Measurements from ENCODE around the gene TNPO2.
A peak's percentile ranks its signal among the peaks of the same experiment; 100 is the strongest.

TNPO2 gene

DNA sequence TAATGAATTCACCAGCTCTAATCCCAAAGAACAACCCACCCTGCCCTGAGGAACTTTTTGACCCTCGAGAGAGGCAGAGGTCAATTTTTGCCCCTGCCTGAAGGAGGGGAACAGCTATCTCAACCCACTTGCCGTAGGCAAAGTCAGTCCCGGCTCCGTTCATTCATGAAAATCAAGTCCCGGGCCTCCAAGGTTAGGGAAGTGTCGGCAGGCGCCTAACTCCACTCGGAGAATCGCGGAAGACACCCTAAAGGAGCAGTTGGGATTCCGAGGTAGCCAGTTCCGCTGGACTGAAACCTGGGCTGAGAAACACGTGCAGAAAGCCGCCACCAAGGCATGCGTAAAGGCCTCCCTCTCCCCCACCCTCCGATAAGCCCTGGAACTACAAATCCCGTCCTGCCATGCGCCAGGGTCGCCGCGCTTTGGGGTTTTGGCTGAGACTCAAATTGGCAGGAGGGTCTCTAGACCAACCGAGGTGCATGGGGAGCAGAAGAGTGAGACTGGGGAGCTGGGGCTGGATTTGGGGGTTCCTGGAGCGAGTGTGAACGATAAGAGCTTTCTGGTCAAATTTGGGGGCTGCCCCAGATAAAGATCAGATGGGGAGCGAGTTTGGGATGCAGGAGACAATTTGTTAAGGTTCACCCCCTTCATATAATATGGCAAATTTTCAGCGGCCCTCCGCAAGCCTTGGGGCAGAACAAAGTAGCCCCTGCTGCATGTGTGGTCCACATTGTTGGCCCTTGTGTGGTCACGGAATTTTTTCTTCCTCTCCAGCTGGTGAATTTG is at the start of gene TNPO2:
TSS of gene TNPO2 (minus strand) at position 292 of the 786 bp plus-strand sequence. CDS start 2,955 bp downstream, outside the sequence.
- DNase-seq: peak; percentile 64 to 65

DNA sequence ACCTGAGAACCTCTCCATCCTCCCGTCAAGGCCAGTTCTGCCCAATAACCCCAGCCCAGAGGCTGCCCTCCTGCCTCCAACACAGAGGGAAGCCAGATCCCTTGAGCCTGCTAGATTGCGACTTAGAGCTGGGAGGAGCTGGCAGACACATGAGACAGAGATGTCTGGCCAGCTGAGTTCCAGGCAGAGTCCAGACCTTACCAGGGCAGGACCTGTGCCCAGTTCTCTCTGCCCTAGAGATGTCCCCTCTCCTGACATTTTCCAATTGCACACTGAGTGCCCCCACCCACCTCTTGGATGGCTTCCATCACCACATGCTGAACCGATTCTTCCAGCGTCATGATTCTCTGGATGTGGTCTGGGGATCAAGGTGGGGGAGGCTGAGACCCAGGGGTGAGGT is 48.6 kb upstream of the TNPO2 start:
- DNase-seq: no peak

DNA sequence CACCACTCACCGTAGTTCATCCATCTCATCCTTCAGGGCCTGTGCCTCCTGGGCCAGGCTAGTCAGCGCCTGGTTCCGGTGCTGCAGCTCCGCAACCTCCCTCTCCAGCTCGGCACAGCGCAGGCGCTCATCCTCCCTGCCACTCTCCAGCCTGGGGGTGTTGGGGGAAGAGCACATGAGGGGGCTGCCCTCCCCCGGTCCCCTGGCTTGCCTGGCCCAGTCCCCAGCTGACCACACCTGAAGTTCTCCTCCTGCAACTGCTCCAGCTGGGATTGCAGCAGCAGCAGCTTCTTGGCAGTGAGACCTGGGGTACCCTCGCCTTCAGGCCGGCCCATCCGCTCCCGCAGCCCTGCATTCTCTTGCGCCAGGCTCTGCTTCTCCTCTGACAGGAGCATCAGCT is 47.2 kb upstream of the TNPO2 start:
- DNase-seq: no peak

DNA sequence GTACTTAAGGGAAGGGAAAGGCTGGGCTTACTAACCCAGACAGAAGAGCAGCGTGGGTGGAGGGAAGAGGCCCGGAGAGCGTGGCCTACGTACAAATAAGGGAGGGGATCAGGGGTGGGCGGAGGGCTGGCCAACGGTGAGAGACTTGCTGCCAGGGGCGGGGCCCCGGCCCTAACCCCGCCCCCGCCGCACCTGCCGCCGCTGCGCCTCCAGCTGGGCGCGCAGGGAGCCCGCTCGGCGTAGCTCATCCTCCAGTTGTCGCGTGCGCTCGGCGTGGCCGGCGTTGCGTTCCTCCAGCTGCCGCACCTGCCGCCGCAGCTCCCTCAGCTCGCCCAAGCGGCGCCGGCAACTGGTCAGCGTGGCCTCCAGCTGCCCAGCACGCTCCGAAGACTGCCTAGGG is 46.0 kb upstream of the TNPO2 start:
- DNase-seq: peak; percentile 57 to 70

DNA sequence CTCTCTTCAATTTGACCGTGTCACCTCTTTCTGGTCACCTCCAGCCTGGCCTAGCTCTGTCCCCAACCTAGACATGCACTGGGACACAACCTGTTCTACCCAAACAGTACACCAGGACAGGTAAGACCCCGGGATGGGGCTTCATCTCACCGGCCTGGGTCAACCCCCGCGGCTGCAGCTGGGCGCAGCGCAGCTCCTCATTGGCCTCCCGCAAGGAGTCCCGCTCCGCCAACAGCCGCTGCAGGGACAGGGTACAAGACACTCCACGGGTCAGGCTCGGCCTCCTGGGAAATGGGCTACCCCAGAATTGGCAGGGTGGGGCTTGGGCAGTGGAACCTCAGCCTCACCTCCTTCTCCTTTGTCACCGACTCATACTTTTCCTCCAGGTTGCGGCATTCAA is 43.9 kb upstream of the TNPO2 start:
- DNase-seq: no peak

DNA sequence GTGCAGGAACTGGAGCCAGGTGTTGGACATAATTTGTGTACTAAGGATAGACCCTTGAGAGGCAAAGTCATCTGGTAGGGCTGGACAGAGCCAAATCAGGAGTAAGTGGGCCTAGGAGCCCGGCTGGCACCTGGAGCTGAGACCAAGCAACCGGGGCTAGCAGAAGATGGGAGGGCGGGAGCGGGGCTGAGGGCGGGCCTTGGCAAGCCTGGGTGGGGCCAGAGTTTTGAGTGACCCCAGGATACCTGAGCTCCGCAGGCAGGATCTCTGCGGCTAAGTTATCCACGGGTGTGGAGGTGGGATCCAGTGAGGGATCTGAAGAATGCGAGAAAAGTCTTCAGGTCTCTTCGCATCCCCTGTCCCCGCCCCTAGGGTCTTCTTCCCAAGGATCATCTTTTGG is 43.4 kb upstream of the TNPO2 start:
- DNase-seq: no peak

DNA sequence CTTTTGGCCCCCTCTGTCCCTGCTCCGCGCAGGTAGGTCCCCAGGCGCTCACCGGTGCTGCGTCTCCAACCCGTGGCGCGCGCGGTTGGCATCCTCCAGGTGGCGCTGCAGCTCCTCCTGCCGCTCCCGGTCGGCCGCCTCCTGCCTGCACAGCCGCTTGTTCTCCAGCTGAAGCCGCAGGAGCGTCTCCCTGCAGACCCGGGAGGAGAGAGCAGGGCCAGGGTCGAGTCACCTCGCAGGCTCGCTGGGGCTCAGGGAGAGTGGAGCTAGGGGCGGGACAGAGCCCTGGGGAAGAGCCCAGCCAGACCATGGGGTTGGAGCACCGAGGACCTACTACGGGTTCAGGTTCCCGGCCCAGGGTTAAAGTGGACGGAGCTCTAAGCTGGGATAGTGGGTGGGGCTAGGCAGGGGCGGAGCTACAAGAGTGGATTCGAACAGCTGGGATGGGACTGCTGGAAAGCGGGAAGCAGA is 42.4 kb upstream of the TNPO2 start:
- no peak for DNase-seq

DNA sequence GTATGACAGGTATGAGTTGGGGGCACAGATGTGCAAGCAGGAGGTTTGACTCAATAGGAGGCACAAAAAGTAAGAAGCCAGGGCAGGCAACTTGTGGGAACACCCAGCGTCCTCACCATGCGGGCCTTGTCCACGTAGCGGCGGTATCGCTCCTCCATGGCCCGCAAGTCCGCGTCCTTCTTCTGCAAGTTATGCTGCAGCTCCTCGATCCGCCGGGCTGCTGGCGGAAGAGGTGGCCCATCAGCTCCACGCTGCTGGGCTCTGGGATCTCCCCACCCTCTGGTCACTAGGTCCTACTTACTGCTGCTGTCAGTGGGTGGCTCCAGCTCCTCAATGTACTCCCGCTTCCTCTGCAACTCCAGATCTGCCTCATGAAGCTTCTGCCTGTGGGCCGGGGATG is 41.0 kb upstream of the TNPO2 start:
- no peak for DNase-seq

DNA sequence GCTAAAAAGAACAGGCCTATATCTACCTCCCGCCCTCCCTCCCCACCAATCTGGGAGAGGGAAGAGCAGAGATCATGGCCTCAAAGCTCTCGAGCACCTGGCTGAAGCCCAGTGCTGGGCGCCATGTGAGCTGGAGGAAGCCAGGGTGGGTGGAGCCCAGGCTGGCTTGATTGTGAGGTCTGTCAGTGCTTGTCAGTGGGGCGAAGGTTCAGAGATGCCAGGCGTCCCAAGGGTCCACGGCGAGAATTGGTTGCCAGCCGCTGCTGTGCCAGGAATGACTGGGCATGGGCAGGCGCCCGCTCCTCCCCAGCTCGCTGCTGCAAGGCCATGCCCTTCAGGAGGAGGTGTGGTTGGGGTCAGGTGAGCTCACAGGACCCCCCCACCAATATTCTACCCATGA is 39.4 kb upstream of the TNPO2 start:
- DNase-seq: no peak

DNA sequence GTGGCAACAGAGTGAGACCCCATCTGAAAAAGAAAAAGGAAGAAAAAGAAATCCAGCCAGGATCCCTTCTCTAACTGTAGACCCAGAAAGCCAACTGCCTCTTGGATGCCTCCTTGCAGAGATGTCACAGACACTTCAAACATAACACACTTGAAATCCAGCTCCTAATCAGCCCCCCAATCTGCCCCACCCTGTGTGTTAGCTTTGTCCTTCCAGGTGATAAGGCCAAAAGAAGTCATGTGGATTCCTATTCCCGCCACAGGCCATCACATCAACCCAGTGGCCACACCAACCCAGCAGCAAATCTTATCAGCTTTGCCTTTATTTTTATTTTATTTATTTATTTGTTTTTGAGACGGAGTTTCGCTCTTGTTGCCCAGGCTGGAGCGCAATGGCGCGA is 36.0 kb upstream of the TNPO2 start:
- no peak for DNase-seq

DNA sequence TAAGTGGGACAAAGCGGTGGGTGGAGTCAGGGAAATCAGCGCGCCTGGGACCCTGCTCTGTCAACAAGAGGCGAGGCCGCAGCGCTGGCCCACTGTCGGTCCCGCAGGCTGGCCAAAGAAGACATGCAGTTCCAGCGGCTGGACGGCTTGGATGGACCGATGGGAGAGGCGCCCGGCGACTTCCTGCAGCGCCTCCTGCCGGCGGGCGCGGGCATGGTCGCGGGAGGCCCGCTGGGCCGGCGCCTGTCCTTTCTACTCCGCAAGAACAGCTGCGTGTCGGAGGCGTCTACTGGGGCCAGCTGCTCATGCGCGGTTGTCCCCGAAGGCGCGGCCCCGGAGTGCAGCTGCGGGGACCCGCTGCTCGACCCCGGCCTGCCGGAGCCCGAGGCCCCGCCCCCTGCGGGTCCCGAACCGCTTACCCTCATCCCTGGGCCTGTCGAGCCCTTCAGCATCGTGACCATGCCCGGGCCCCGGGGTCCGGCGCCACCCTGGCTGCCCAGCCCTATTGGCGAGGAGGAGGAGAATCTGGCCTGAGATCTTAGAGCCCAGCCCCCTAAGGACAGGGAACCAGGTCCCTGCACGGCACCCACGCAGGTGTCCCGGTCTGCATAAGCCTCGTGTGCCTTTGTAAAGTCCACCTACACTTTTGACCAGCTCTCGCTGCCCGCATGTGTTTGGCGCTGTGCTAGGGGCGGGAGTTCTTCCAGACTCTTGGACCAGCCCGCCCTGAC is 34.0 kb upstream of the TNPO2 start:
- DNase-seq: peak; percentile 38 to 48

DNA sequence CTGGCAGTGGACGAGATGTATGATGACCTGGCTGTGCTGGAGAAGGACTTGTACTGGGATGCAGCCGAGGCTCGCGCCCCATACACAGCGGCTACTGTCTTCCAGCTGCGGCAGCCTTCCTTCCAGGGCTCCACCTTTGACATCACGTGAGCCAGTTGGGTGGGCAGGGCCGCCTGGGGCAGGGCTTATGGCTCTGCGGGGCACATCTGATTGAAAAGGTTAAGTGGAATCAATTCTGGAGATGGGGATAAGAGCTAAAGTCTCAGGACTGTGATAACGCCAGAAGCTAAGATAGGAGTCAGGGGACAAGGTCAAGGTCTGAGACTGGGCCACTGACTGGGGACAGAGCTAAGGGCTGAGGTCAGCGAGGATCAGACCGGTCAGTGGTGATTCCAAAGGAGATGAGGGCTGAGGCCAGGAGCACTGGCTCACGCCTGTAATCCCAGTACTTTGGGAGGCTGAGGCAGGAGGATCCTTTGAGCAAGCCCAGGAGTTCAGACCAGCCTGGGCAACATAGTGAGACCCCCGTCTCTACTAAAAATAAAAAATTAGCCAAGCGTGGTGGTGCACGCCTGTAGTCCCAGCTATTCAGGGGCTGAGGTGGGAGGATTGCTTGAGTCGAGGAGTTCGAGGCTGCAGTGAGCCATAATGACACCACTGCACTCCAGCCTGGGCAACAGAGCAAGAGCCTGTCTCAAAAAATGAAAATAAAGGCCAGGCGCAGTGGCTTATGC is 32.6 kb upstream of the TNPO2 start:
- DNase-seq: no peak

DNA sequence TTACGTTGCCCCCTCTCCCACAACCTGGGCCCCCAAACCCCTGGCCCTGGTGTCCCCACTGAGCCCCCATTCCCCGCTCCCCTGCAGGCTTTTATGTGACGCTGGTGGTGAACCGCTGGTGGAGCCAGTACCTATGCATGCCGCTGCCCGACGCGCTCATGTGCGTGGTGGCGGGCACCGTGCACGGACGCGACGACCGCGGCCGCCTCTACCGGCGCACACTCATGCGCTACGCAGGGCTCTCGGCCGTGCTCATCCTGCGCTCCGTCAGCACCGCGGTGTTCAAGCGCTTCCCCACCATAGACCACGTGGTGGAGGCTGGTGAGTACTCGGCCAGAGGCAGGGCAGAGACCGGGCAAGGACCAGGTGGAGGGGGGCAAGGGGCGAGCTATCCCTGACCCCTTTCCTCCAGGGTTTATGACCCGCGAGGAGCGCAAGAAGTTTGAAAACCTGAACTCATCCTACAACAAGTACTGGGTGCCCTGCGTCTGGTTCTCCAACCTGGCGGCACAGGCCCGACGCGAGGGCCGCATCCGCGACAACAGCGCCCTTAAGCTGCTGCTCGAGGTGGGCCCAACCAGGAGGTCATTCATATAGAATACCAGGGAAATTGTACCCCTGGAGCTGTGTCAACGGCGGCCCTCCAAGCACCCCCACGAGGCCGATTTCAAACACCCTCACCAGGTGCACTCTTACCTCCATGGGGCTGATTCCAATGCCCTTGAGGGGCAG is 30.9 kb upstream of the TNPO2 start:
- no peak for DNase-seq

DNA sequence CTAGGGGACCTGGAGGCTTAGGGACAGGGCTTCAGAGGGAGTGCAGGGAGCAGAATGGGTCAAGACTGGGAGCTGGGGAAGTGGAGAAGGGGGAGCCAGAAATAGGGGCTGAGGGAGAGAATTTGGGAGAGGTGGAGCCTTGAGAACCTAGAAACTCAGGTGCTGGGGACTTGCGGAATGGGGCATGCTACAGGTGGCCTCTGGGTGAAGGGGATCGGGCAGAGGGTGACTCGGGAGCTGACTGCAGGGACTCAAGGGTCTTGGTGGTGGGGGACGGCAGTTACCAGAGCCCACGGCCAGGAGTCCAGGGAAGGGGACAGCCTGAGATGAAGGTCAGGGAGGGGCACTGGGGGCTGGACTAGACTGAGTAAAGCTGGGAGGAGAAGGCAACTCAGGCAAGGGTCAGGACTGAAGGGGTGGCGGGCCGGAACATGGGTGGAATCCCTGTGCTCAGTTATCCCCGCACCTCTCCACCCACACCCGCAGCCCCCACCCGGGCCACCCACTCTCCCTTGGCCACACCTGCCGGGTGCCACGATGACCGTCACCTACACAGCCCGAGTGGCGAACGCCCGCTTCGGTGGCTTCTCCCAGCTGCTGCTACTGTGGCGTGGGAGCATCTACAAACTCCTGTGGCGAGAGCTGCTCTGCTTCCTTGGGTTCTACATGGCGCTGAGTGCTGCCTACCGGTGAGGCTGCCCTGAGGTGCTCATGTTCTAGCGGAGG is 28.5 kb upstream of the TNPO2 start:
- no peak for DNase-seq

DNA sequence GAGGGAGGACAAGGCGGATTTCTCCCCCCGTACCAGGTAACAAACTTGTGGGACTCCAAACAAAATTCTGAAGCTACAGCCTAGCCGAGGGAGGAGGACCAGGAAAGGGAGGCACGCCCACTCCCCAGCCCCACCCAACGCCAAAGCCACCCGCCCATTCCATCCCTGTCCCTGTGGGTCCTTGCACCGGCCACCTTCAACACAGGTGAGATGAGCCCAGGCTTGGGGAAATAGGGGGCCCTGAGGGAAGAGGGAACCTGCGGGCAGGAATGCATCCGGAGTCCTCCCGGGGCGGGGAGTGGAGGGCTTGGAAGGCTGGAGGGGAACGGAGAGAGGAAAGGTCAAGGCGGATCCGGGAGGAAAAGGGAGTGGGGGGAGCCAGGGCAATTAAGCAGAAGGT is 27.9 kb upstream of the TNPO2 start, which contains the start of gene BEST2:
TSS of gene BEST2 (plus strand) at position 157 of the 400 bp plus-strand sequence. CDS start 802 bp downstream, outside the sequence.
- DNase-seq: no peak

DNA sequence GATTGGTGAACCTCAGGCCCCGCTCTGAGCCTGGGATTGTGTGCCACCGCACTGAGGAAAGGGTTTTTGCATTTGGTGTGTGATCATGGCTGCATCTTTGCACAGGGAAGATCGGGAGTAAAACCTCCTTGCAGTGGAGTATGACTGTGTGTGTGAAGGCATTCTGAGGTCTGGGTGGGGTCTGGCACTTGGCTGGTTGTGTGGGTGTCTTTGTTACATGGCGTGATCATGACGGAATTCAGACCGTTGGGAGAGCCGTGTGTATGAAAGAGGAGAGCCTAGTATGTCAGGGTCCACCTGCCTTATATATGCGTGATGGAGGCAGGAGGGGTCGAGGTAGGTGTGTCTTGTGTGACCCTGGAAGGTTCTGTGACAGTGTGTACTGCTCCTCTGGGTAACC is 27.1 kb upstream of the TNPO2 start:
- no peak for DNase-seq

DNA sequence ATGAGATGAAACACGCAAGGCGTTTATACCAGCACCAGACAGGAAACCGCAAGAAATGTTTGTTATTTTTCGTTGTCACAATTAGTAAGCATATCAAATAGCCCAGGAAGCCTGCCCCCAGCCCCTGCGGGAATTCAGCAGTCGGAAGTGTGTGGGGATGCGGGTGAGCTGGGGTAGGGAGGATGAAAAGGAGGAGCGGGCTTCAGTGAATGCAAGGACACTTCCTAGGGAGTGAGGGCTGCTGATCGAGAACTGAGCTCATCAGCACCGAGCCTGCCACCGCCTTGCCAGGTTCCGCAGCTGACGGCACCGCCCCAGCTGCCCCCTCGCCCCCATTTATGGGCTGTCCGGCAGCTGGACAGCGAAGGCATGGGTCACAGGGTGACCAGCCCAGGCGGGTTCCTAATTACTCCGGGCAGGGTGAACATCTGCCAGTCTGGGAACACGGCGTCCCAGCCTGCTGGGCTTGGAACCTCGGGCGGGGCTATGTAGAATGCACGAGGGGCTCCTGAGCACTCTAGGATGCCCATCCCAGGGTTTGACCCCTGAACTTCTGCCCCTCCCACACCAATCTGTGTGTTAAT is 26.3 kb upstream of the TNPO2 start:
- no peak for DNase-seq

DNA sequence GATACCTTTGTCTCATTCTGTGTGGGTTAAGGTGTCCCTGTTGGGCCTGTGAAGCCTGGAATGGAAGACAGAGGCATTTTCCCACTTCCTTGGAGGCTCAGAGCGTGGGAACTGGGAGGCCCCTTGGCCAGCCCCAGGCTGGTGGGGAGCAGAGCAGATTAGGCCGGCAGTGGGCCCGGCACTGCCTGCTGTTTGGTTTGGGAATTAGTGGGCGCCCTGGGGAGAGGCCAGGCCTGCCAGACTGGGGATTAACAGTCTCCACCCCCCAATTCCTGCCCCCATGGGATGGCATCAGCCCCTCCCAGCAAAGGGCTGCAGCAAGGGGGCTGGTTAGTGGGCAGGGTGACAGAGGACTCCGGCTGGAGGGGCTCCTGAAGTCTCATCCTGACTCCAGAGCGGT is 24.8 kb upstream of the TNPO2 start:
- no peak for DNase-seq

DNA sequence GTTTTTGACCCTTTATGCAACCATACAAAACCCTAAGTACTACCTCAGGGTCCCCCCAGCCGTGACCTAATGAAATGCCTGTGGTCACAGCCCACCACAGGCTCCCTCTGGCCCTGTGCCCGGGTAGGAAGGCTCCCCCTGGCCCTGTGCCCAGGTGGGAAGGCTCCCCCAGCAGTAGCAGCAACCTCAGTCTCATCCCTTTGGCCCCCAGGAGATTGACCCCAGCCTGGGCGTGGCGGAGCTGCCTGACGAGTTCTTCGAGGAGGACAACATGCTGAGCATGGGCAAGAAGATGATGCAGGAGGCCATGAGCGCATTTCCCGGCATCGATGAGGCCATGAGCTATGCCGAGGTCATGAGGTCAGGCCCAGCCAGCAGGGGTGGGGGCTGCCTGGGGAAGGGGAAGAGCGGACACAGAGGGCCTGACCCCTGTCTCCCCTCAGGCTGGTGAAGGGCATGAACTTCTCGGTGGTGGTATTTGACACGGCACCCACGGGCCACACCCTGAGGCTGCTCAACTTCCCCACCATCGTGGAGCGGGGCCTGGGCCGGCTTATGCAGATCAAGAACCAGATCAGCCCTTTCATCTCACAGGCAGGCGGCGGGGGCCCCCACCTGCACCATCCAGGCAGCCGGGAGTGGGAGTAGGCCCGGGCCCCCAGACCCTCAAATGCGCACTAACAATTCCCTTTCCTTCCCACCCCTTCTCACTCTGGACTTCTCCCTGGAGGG is 21.6 kb upstream of the TNPO2 start:
- DNase-seq: no peak

DNA sequence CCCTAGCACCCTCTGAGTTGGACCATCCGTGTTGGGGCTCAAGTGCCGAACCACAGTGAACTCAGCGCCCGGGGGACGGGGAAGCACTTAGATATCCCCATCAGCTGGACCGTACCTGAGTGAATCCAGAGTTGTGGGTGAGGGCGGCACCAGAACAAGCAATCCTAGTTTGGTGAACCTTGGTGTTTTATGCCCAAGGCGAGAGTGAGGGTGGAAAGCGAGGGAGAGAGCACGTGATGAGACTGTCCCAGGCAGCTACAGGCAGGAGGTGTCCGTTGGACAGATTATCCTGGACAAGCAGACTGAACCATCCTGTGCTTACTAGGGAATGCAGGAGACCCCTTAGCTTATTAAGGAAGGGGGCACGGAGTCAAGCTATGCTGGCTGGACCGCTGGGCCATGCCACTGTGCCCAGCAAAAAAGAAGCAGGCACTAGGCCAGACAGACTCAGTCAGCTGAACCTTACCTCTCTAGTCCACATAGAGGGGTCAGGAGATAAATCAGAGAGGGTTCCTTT is 14.2 kb upstream of the TNPO2 start:
- DNase-seq: no peak

All from activated CD4-positive, alpha-beta T cell treated with anti-CD3 and anti-CD28 coated beads, Interleukin-2, amount 50 U/mL, for 4 hours (primary cell).